SH-SY5Y (cell line): ENCODE data around the gene VTI1A.

ENCODE experiments used
- GATA2 ChIP-seq: IDR thresholded peaks from 2 replicates; pipeline ENCODE4 v1.6.1; 2011; ENCODE audit warnings: mild to moderate bottlenecking, low read depth, low read length
- GATA3 ChIP-seq: IDR thresholded peaks from 2 replicates; pipeline ENCODE4 v1.6.1; 2011; ENCODE audit warnings: low read depth, mild to moderate bottlenecking, low read length, moderate library complexity

- no peak for TF ChIP-seq GATA2
- no peak for TF ChIP-seq GATA3
Measured at GRCh38 chr10:112509558-112510291, 62.7 kb downstream of the VTI1A start.
